Ammon's horn (tissue), 1 donor: Measurements from ENCODE around the gene GRAMD2A.

Experiments
- DNase-seq: peaks from one replicate; pipeline ENCODE4 v3.0.0-alpha.2; 2016; ENCODE audit warnings: low spot score

GRAMD2A gene

DNA sequence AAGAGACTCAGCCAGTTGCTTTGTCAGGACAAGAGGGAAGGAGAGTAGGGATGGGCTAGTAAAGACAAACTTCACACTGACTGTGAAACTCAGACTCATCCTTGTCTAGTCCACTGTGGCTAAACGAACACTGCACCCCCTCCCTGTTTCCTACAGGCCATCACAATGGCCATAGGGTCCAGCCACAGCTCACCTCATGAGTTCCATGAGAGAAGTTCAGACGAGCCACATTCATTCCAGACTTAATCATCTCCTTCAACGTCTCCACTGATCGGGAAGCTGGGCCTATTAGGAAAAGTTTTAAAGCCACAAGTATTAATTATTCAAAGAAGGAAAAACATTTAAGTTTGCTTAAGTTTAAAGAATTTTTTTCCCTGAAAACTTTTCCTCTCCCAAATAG is 19.6 kb upstream of the GRAMD2A start:
- no peak for DNase-seq

DNA sequence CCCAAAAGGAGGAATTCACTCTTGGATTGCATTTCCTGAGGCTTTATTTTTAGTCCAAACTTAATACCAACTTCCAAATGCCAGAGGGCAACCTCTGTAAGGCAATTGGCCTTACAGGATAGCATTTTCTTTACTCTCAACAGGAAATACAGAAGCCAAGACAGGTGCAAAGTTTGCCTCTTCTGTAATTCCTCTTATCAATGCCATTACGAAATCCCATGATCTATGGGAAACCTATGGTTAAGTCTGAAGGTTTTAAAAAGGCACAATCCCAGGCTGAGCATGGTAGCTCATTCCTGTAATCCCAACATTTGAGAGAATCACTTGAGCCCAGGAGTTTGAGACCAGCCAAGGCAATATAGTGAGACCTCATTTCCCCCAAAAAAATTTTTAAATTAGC is 18.5 kb upstream of the GRAMD2A start:
- DNase-seq, result no peak

DNA sequence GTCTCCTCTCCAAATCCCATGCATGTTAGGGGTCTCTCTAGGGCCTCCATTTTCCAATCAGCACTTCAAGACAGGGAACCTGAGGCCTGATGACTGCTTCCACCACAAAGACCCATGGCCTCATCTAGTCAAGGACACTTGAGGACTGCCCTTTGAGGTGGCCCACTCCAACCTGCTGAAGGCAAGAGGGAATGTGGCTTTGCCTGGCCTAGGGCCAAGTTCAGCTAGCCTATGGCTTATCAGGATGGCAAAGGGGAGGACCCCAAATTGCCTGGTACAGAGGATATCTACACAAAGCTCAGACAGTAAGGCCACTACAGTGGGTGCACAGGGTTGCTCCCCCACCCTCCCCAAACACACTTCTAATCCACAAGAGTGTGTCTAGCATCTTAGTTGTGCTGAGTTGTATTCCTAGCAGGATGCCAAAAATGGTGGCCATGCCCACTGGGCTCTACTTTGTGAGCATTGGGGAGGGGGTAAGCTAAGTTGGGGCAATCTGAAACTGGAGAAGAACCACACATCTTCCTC is 10.0 kb upstream of the GRAMD2A start:
- DNase-seq, result no peak

DNA sequence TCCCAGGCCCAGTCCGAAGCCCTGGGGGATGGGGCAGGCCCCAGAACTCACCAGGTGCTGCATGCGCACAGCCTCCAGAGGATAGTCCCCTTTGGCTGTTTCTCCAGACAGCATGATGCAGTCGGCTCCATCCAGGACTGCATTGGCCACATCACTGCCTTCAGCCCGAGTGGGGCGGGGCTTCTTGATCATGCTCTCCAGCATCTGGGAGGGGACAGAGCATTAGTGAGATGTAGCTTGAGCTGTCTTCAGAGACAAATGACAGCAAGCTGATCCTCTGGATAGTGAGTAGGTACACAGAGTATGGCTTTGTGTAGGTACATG is 9.1 kb upstream of the GRAMD2A start:
- DNase-seq, result no peak

DNA sequence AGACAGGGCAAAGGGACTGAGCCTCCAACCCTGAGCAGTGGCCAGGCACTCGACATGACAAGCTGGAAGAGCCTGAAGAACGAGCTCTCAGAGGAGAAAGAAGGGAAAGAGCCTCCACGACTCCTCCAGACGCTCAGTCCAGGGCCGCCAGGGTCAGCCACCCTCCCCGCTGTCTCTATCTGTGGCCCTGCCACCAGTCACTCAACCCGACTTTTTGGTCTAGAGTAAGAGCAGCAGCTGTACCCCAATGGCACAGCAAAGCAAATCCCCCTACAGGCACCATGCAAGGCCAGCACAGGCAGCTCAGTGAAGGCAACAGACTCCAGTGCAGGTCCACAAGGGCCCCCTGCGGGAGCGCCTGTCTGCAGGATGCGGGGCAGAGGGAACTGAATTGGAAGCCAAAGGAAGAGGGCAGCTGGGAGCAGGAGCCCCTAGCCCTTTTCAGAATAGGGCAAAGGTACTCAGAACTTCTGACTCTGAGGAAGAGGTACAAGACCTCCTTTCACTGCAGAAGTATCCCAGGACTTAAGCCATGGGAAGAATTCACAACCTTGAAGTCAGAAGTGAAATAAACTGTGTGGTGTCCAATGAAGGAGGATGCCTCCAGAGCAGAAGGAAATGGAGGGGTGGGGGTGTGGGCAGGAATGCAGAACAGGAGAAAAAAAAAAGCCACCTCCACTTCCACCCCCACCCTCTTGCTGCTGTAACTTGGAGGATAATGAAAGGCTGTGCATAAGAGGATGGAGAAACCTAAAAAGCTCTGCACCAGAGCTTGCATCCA is 8.5 kb upstream of the GRAMD2A start:
- DNase-seq, result no peak

DNA sequence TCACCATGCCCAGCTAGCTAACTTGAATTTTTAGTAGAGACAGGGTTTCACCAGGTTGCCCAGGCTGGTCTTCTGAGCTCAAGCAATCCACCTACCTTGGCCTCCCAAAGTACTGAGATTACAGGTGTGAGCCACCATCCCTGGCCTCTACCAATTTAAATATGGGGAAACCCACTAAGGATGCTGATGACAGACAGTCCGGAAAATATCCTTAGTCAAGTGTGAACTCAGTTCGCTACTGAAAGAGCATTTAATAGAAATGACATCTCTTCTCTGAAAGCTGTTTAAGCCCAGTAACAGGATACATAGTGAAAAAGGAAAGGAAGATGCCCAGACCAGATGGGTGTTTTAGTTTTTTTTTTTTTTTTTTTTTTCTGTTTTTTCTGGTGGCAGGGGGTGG is 7.7 kb upstream of the GRAMD2A start:
- DNase-seq, result no peak

DNA sequence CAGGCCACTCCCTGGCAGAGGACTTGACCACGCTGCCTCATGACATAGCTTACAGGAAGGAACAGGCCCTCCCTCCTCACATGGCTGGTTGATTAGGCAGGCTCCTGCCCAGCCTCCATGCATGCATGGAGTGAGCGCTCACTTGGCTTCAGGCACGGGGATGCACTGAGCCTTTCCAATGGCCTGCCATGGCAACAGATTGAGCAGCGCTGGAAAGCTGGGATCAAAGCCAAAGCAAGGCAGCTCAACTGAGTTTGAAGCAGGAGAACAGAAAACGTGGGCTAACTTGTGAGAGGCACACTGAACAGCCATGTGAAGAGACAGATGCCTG is 5.9 kb upstream of the GRAMD2A start:
- peak; percentile 94 for DNase-seq

DNA sequence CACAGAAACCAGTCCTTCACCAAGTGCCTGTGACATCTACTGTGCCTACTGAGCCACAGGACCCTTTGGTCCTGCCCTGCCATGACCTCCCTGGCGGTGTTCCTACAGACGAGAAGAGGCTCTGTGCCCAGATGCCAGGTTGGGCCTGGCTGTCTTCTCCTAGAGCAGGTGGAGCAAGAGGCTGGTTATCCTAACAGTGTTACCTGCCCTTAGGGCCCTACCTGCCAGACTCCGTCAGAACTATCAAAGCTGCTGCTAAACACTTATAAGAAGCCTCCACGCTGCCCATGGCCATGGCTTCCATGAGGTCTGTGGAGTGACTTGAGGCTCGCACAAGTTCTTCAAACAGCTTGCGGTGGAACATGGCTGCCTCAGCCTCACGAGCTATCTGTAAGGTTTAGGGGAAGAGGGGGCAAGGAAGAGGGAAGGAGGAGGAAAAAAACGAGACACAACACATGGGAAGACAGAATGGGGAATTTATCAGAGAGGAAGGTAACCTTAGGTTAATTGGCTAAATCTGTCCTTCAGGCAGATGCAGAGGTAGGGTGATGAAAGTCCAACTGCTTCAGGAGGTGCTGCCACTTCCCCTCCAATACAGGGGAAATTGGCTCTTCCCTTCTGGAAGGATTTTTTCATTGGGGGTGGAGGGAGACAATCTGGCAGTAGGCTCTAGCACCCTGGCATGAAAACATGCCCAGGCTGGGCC is 5.4 kb upstream of the GRAMD2A start:
- DNase-seq, result no peak

DNA sequence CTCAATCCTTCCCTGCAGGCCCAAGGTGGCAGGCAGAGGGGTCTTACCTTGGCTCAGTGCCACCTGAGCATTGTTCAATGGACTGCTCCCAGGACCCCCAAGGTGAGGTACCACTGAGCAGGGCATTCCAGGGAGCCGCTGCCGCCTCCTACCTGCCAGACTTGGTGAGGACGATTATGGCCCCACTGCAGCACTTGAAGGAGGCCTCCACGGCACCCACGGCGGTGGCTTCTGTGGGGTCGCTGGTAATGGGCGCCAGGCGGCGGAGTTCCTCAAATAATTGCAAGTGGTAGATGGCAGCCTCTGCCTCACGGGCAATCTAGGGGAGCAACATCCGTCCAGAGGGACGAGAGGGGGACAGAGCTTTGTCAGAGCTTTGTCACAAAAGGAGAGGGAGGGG is 4.7 kb upstream of the GRAMD2A start:
- no peak for DNase-seq

DNA sequence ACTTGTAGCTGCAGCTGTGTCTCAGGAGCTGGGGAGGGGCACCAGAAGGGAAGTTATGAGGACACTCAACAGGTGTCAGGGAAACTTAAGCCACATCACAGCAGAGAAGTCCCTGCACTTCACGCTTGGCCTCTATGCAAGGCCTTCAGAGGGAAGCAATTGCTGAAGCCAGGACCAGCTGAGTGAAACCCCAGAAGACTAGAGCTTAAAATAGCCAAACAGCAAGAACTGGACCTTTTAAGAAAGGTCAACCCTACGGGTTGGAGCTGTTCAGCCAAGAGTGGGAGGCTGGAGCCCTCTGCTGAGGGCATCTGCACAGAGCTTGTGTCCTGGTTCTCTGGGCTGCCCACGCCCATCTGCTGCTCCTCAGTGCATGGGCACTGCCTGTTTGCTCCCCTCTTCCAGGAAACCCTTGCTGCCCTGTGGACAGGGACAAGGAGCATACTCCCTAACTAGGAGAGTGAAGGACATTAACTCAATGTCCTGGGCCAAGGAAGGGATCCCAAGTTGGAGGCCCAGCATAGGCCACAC is 3.9 kb upstream of the GRAMD2A start:
- DNase-seq, result no peak

DNA sequence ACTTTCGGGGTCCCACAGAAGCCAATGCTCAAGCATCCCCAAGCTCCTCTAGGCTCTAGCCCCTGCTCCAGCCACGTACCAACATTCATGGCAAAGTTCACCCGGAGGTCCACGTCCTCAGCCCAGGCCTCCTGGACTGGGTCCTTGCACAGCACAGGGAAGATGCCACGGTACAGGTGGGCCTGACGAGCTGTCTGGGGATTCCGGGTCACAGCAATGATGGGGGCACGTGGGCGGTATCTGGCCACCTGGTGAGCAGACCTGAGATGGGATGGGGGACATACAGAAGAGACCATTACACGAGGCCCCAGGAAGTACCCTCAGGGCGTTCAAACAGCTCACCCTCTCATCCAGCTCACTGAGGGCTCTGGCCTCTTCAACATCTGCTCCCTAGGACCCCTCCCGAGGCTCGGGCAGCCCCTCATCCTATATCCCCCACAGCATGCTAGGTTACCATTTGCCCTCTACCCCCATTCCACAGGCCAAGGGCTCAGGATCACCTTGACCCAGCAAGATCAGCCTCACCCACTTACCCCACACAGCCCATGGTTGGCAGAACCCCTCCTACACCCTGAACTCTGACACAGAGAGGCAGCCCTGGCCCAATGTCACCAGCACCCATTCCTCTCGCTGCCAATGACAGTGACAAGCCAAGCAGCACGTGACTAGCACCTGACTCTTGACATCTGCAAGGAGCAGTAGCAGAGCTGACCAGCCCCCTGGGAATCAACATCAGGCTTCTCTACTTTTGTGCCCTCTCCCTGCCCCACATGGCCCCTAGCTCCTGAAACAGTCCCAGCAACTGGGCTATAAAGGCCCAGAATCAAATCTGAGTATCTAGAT is 3.0 kb upstream of the GRAMD2A start:
- DNase-seq, result no peak

DNA sequence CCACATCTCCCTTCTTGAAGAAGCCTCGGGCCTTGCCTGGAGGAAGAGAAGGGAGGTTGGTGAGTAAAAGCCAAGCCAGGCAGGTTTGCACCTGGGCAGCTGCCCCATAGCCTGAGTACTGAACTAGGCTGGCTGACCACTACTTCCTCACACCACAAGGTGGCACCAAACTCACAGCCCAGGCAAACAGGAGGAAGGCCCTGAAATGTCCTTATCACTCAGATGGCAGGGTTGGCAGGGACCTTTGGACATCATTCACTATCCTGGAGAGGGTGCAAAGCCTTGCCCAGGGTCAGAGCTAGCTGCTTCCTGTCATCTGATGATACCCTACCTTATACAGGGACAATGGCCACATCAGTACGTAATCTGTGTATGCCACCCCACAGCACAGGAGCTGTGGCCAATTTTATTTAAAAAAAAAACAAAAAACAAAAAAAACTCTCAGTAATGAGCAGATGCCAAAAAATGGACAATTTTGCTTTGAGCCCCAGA is 2.2 kb upstream of the GRAMD2A start:
- DNase-seq, result peak; percentile 90

DNA sequence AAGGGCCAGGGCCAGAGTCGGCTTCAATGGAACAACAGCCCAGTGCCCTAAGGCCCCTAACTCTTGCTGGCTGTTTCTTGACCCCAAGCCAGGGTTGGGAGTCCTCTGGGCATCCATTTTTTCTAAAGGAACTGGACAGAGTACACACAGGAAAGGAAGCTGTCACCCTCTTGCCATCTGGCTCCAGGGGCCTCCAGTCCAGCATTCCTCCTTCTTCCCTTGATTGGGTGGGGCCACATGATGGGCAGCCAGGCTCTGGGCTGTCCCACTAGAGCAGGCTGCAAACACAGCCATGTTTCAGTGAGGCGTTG is 1.6 kb upstream of the GRAMD2A start:
- DNase-seq, result no peak

DNA sequence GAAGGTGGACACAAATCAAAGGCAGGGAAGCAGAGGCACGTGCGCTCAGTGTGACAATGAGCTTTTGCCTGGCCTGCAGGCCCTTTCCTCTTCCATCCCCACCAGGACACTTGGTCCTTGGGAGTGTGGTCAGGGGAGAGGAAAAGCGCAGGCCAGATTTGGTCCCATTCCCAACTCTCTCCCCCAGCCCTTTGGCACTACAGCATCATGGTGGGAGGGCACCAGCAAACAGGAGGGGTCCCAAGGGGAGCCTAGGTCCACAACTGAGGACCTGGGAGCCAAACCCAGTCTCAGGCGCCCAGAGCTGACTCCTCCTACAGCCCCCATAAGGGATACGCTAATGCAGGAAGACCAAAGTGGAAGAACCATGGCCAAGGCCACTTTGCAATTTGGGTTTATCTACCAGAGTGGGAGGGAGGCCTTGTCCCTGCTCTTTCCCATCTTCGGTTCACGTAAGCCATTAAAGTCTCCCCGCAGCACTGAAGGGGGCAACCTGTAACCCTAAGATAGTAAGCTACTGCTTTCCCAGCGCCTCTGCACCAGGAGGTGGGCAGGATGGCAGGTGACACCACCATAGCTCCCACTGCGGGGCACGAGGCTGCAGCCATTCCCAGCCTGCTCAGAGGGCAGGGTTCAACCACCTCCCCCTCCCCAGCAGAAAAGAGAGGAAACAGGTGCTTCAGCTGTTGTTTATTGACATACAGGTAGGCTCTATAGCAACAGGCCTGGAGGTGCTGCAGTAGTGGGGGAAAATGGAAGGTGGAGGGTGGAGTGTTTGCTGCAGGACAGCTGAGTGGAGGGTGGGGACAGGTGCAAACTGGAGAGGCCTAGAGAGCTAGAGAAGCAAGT is 993 bp upstream of the GRAMD2A start:
- DNase-seq, result no peak

DNA sequence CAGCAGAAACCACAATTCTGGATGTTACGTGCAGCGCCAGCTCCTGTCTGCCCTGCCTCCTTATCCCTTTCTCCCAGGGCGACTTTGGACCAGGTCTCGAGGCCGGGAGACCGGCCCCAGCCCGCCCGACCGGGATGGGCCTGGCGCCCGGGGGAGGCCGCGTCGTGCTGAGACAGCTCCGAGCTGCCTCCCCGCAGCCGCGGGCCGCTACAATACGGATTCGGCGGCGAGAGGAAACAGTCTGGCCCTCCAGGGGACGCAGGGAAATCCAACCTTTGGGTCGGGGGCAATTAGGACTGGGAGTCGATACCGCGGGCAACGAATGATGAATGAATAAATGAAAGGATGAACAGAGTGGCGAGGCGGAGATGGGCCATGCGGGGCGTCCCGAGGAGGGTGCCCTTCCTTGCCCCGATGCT is 537 bp downstream of the GRAMD2A start:
- no peak for DNase-seq

DNA sequence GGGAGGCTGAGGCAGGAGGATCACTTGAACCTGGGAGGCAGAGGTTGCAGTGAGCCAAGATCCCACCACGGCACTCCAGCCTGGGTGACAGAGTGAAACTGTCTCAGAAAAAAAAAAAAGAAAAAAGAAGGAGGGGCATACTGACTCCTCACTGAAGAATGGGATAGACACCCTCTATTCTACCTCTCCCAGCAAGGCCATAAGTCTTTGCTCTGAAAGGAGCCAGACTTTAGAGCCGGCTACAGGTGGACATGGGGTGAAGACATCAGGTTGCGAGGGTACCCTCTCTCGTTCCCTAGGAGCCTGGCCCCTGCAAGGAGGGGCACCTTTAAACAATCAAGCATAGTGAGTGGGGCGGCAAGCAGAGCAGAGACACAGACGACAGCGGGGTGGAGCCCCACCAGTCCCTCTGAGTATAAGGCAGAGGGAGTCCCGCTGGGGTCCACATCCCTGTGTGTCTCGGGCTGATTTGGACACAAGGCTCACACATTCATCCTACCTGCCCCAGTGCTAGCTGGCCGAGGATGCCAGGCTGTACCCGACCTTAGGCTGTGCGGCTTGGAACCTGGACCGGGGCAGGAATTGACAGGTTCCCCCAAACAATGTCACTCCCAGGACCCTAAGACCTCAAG is 1.1 kb downstream of the GRAMD2A start:
- no peak for DNase-seq

DNA sequence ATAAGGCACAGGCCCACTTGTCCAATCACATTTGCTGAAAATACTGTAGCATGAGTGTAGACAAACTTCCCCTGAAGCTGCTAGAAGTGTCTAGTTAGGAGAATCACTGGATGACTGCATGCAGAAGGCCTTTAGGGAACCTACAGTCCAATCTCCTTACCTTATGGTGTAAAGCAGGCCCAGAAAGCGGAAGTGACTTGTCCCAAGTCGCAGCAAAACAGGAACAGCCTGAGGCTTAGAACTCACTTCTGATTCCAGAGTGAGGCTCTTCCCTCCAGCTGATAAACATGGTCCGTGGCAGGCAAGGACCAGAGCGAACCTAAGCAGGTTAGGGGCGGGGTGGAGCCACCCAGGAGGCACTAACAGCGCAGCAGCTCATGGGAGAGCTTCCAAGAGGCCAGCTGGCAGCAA is 2.5 kb downstream of the GRAMD2A start:
- DNase-seq, result peak; percentile 73

DNA sequence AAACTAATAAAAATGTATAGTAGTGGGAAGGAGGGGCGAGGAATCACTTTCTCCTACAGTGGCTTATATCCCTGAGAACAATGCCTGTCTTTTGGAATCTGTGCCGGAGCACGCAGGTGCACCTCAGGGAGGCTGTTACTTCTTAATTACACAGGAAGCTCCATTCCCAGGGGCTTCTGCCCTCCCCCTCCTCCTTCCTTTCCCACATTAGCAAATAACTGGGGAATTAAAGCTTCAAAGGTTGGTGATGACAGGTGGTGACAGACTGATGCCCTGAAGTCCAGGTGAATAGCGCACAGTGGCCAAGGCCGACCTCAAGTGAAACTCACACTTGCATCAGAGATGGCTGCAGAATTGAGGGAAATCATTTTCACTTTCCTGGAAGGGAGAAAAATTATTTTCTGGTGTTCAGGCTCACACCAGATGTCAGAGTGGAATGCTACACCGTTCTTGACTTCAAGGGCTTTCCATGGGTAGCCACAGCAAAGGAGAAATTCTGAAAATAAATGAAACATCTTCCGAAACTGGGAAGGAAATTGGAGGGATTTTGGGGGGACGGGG is 3.7 kb downstream of the GRAMD2A start:
- no peak for DNase-seq

DNA sequence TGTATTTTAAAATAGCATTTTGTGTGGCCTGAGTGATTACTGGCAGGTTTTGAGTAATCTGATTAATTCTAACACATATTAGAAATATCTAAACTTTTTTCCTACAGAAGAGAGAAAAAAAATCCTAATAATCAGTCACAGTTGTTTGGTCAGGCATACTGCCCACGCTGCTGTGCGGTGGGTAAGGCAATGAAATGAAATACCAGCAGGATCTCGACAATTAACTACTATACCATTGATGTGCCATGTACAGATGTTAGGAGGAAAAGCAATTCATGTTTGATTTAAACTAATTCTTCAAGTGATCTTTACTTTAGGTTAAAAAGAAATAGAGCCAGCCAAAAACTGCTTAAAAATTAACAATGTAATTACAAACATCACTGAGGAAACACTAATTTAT is 5.2 kb downstream of the GRAMD2A start:
- DNase-seq, result no peak

DNA sequence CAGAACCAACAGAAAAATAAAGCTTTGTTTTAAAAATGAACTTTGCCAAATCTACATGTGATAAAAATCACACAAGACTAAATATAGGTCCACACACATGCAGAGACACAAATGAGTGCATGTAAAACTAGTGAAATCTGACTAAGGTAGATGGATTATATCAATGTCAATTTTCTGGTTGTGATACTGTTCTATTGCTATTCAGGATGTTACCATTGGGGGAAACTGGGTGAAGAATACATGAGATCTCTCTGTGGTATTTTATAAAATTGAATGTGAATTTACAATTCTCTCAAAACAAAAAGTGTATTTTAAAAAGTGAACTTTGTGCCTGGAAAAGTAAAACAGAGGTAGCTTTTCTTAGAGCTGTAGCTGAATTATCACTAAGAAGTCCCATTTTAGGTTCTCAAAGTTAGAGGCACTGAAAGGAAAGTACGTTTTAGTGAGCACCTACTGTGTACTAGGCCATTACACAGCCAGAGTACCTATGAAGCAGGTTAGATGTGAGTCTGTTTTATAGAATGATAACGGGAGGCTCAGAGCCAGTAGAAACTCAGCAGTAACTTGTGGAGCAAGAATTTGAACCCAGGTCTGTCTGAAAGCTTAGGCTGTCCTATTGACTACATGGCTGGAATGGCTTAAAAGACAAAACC is 8.2 kb downstream of the GRAMD2A start:
- DNase-seq, result no peak
